HCT116 (cell line): ENCODE data around the gene ANKRD60. TPM values are rescaled to one million over a fixed set of nuclear protein-coding genes. Genes with fewer than 3 reads are reported as not detected.

Experiments used
- ATAC-seq: fragments of 200-7000 bp; cut with Tn5 transposase; 2 replicates; pipeline ENCODE4 v1.9.1; 2020; ENCODE audit warnings: mild to moderate bottlenecking, moderate library complexity
- Bru-seq: library from RNA; stranded (reverse); fragments of 400-500 nt; gene quantifications from one replicate; lab custom pipeline; 2021; lab: Mats Ljungman, UMichigan
- BruChase-seq, 2 experiments: library from RNA; stranded (reverse); fragments of 400-500 nt; gene quantifications; one replicate each; lab custom pipeline; 2021; lab: Mats Ljungman, UMichigan
- BruUV-seq: library from RNA; stranded (reverse); fragments of 400-500 nt; replicated peaks from 2 replicates; lab custom pipeline; 2021; lab: Mats Ljungman, UMichigan
- CTCF ChIA-PET: fragments of 300-600 bp; sonication (Branson Sonifier 250); formaldehyde crosslinking; loops from one replicate; lab custom pipeline; 2021; ENCODE audit warnings: antibody characterized with exemption; lab: Charles Lee
- POLR2A ChIA-PET: fragments of 300-600, 350-600 bp; sonication (Branson Sonifier 250); formaldehyde crosslinking; loops from one replicate; lab custom pipeline; 2021; ENCODE audit warnings: antibody characterized with exemption; lab: Charles Lee
- RAD21 ChIA-PET, 2 experiments: fragments of 300-600 bp; sonication (Branson Sonifier 250); formaldehyde crosslinking; loops; one replicate each; lab custom pipeline; 2023; ENCODE audit warnings: low total read pairs in 2 of 2; ENCODE audit not compliant: uncharacterized antibody in 2 of 2, unreplicated experiment in 2 of 2, low non-redundant PET in 1 of 2; lab: Charles Lee
- DNase-seq: peaks from one replicate; pipeline ENCODE4 v3.0.0-alpha.2; 2010; ENCODE audit warnings: low read depth, low spot score
- H2AFZ ChIP-seq: fragments of 200-600 bp; shearing (Covaris generic), sonication (generic); 2 replicates; pipeline ENCODE4 v1.6.1; 2017; ENCODE audit warnings: low read depth, mixed run types, mixed read lengths, antibody characterized with exemption, low read length; ENCODE audit not compliant: poor library complexity, severe bottlenecking
- H3K27ac ChIP-seq: 2 replicates; pipeline ENCODE4 v1.5.1; 2012; ENCODE audit warnings: low read depth, low read length
- H3K27me3 ChIP-seq: fragments of 200-600 bp; sonication (generic); 2 replicates; pipeline ENCODE4 v1.6.1; 2016; ENCODE audit warnings: mixed run types, low read length, mixed read lengths; ENCODE audit not compliant: insufficient read depth
- H3K36me3 ChIP-seq, 2 experiments: fragments of 200-500 bp in 1 of 2; fragments of 200-600 bp in 1 of 2; sonication (Bioruptor generic) in 1 of 2; sonication (generic) in 1 of 2; 2 replicates each; pipeline versions ENCODE4 v1.5.1 to v1.6.1; 2014 to 2016; ENCODE audit warnings: low read length in 2 of 2, inconsistent platforms in 1 of 2, mixed read lengths in 1 of 2, mixed run types in 1 of 2; ENCODE audit not compliant: insufficient read depth in 2 of 2, control insufficient read depth in 1 of 2
- H3K4me1 ChIP-seq, 2 experiments: fragments of 200-600 bp in 1 of 2; sonication (generic) in 1 of 2; 2 replicates each; pipeline versions ENCODE4 v1.5.1 to v1.6.1; 2012 to 2017; ENCODE audit warnings: low read length in 2 of 2, inconsistent platforms in 1 of 2, mild to moderate bottlenecking in 1 of 2, mixed read lengths in 1 of 2, mixed run types in 1 of 2, moderate library complexity in 1 of 2; ENCODE audit not compliant: insufficient read depth in 2 of 2, control insufficient read depth in 1 of 2
- H3K4me2 ChIP-seq: fragments of 200-600 bp; sonication (generic); 2 replicates; pipeline ENCODE4 v1.6.1; 2017; ENCODE audit warnings: mixed run types, low read length, mixed read lengths
- H3K4me3 ChIP-seq, 2 experiments: fragments of 200-600 bp in 1 of 2; sonication (generic) in 1 of 2; replicated peaks in 1 of 2; 2 replicates each; pipeline ENCODE4 v1.5.1; 2011 to 2016; ENCODE audit warnings: low read length in 2 of 2, control low read depth in 1 of 2, low read depth in 1 of 2, mild to moderate bottlenecking in 1 of 2, mixed read lengths in 1 of 2, mixed run types in 1 of 2
- H3K79me2 ChIP-seq: fragments of 200-600 bp; sonication (generic); 2 replicates; pipeline ENCODE4 v1.6.1; 2017; ENCODE audit warnings: mild to moderate bottlenecking, mixed run types, low read length, moderate library complexity, mixed read lengths; ENCODE audit not compliant: insufficient read depth
- H3K9ac ChIP-seq: fragments of 200-600 bp; sonication (generic); 2 replicates; pipeline ENCODE4 v1.6.1; 2016; ENCODE audit warnings: low read length, mixed read lengths
- H3K9me2 ChIP-seq: fragments of 200-600 bp; sonication (generic), shearing (Covaris generic); 2 replicates; pipeline ENCODE4 v1.6.1; 2017; ENCODE audit warnings: mixed run types, mild to moderate bottlenecking, moderate library complexity; ENCODE audit not compliant: insufficient read depth
- H3K9me3 ChIP-seq, 2 experiments: fragments of 200-500 bp in 1 of 2; fragments of 200-600 bp in 1 of 2; sonication (Bioruptor generic) in 1 of 2; sonication (generic) in 1 of 2; 2 replicates each; pipeline ENCODE4 v1.6.1; 2014 to 2017; ENCODE audit warnings: low read length in 2 of 2, mixed read lengths in 2 of 2, inconsistent platforms in 1 of 2, low read depth in 1 of 2, mild to moderate bottlenecking in 1 of 2, mixed run types in 1 of 2, moderate library complexity in 1 of 2; ENCODE audit not compliant: control insufficient read depth in 1 of 2, insufficient read depth in 1 of 2
- H4K20me1 ChIP-seq: fragments of 200-600 bp; sonication (generic), shearing (Covaris generic); 2 replicates; pipeline ENCODE4 v1.6.1; 2017; ENCODE audit warnings: mixed run types, mild to moderate bottlenecking, moderate library complexity; ENCODE audit not compliant: insufficient read depth
- CBX3 ChIP-seq: IDR thresholded peaks from 2 replicates; pipeline ENCODE4 v1.6.1; 2012; ENCODE audit warnings: low read depth
- EGR1 ChIP-seq: IDR thresholded peaks from 2 replicates; pipeline ENCODE4 v1.6.1; 2012; ENCODE audit warnings: low read depth
- SP1 ChIP-seq: IDR thresholded peaks from 2 replicates; pipeline ENCODE4 v1.6.1; 2012; ENCODE audit warnings: low read depth
- SRF ChIP-seq: IDR thresholded peaks from 2 replicates; pipeline ENCODE4 v1.6.1; 2012; ENCODE audit warnings: low read depth
- TCF7L2 ChIP-seq: IDR thresholded peaks from 2 replicates; pipeline ENCODE4 v1.7.0; 2011; ENCODE audit warnings: borderline replicate concordance, inconsistent platforms; ENCODE audit not compliant: insufficient read depth, insufficient read length; ENCODE audit errors: extremely low read depth
- YY1 ChIP-seq: IDR thresholded peaks from 2 replicates; pipeline ENCODE4 v1.6.1; 2011; ENCODE audit warnings: low read length, low read depth, moderate library complexity, mild to moderate bottlenecking; ENCODE audit not compliant: insufficient replicate concordance; ENCODE audit errors: extremely low read depth
- ZFX ChIP-seq: fragments of 450-650 bp; IDR thresholded peaks from 2 replicates; pipeline ENCODE4 v1.6.1; 2017
- intact Hi-C: fragments of 100-400 bp; cut with micrococcal nuclease; formaldehyde crosslinking; loops from 2 replicates; pipeline ENCODE4 v1.10.0; 2022
- long read RNA-seq: library from polyadenylated mRNA; unstranded; transcript quantifications from one replicate; pipeline ENCODE4 v2.0.0, GENCODE V29; 2021; ENCODE audit not compliant: unreplicated experiment
- polyA plus RNA-seq: library from polyadenylated mRNA; unstranded; fragments of >200 nt; gene quantifications from 2 replicates; pipeline ENCODE4 v1.2.1, GENCODE V29; 2012; ENCODE audit warnings: missing spikeins
- total RNA-seq: library from RNA; stranded (reverse); gene quantifications from one replicate; pipeline ENCODE4 v1.2.1, GENCODE V29; 2021; ENCODE audit not compliant: unreplicated experiment
- TF ChIP-seq, protein P1 (sequence below), 3 experiments: fragments of 200-600 bp in 1 of 3; sonication (generic) in 1 of 3; IDR thresholded peaks in 2 of 3; conservative IDR thresholded peaks in 1 of 3; 2 replicates each; pipeline ENCODE4 v1.5.1; 2012 to 2017; ENCODE audit warnings: low read depth in 2 of 3, low read length in 2 of 3, antibody characterized with exemption in 1 of 3, borderline replicate concordance in 1 of 3, control low read depth in 1 of 3, mild to moderate bottlenecking in 1 of 3, mixed read lengths in 1 of 3, mixed run types in 1 of 3, moderate library complexity in 1 of 3; ENCODE audit not compliant: insufficient read depth in 1 of 3

ANKRD60 gene, protein sequence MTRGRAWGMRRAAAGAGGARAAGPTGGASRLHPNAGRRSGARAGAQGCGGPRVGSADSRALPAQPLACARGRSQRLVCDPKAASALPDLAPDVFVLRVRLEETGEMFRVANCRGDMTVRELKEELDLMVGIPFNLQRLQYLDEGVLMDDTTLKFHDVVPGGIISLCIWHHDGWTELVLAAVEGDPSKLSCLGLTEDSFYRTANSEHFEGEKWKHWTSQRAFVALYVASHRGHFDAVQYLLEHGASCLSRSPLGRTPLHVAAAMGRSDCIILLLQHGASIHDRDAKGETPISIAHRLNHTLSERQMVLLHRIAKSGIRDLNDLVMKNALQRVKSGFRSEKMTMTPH
- not detected for total RNA-seq
- polyA plus RNA-seq = not detected in 2 replicates
- percentile 25 among the genes with signal in this experiment for Bru-seq, nascent RNA
- percentile 8 among the genes with signal in this experiment for BruChase-seq, experiment 1, labeled RNA remaining after a 6-hour chase
- BruChase-seq, experiment 2, labeled RNA remaining after a 2-hour chase = percentile 7 among the genes with signal in this experiment
- long read RNA-seq = 0 reads

DNA sequence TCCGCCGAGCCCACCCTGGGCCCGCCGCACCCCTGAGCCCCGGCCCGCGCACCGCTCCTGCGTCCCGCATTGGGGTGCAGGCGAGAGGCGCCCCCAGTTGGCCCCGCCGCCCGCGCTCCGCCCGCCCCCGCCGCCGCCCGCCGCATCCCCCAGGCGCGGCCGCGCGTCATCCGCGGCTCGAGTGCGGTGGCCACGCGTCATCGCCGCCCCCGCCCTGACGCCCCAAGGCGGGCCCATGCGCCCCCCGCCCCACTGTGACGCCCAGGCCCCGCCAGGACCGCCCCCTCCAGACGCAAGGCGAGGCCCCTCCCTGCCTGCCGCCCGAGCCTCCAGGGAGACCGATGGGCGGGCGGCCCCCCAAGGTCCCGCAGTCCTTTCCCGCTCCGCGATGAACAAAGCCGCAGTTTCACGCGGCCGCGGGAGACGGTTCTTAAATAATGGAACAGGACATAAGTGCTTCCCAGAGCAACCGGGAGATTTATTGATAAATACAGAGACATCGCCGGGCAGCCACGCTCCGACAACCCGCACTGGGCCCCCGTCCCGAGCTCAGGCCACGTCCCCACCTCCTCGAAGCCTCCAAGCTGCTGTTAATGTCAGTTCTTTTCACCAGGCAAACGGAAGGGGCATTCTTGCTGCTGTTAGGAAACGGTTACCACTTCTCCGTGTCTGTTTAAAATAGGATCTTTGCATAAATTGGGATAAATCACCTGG is at the start of gene ANKRD60:
TSS of gene ANKRD60 (minus strand) at position 170 of the 714 bp plus-strand sequence. CDS start at position 170, 0 bp downstream.
- Histone ChIP-seq H3K4me3 (no peak within 1 kb of the TSS), H3K9ac (no peak within 1 kb of the TSS), H3K79me2 (no peaks in the 10 kb centered on the region), H3K36me3 (no peaks in the 10 kb centered on the region; a peak in 1 of 4 replicates), H3K9me3 (no peaks in the 10 kb centered on the region), H3K27me3 (no peaks in the 10 kb centered on the region), H2AFZ (no peak within 1 kb of the TSS), H3K9me2 (no peaks in the 10 kb centered on the region; the same call in 1 of the 2 replicates), H4K20me1 (no peaks in the 10 kb centered on the region; the same call in 1 of the 2 replicates), H3K27ac (no peak within 1 kb of the TSS), H3K4me2 (no peak within 1 kb of the TSS), H3K4me1 (peaks cover 0 to 6% of the 10 kb centered on the region in 2 experiments; a peak in 1 of 4 replicates)
- ChIA-PET CTCF (no interaction called here), POLR2A (no interaction called here), RAD21 (no interaction called here)
- no peak for TF ChIP-seq SRF
- TF ChIP-seq CBX3 = no peak
- TF ChIP-seq SP1 = no peak
- TF ChIP-seq EGR1 = no peak
- TF ChIP-seq TCF7L2 = no peak
- TF ChIP-seq, protein P1, sequence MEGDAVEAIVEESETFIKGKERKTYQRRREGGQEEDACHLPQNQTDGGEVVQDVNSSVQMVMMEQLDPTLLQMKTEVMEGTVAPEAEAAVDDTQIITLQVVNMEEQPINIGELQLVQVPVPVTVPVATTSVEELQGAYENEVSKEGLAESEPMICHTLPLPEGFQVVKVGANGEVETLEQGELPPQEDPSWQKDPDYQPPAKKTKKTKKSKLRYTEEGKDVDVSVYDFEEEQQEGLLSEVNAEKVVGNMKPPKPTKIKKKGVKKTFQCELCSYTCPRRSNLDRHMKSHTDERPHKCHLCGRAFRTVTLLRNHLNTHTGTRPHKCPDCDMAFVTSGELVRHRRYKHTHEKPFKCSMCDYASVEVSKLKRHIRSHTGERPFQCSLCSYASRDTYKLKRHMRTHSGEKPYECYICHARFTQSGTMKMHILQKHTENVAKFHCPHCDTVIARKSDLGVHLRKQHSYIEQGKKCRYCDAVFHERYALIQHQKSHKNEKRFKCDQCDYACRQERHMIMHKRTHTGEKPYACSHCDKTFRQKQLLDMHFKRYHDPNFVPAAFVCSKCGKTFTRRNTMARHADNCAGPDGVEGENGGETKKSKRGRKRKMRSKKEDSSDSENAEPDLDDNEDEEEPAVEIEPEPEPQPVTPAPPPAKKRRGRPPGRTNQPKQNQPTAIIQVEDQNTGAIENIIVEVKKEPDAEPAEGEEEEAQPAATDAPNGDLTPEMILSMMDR (IDR thresholded peaks at IDR 0.05 in 2 of 3, conservative IDR thresholded peaks at IDR 0.05 in 1 of 3; ENCODE audit: borderline replicate concordance in 1 of 3, insufficient read depth in 1 of 3, low read depth in 2 of 3, low read length in 2 of 3) = no peak
- TF ChIP-seq ZFX = no peak
- no peak for TF ChIP-seq YY1
- ATAC-seq (no peak), DNase-seq (no peak)
- intact Hi-C loops = no loop called here
- BruUV-seq = no TSS peak
